ENCODE data around the gene MPPE1.
"Not testable (repeated sequence)": the region's sequence is repeated elsewhere in the genome, so short reads cannot be mapped to it uniquely, and the experiment has no call there.

MPPE1 gene

GRCh38 chr18:11857177-11857887 lies 50.8 kb downstream of the MPPE1 start:
- no peak for DNase-seq (ENCODE audit: low read depth)

GRCh38 chr18:11854554-11854953 lies 53.6 kb downstream of the MPPE1 start:
- DNase-seq (ENCODE audit: low read depth), result not testable (repeated sequence)

- DNase-seq (ENCODE audit: low read depth), result no peak
Observed at GRCh38 chr18:11851806-11852337, 56.2 kb downstream of the MPPE1 start.

- peak; percentile 62 for DNase-seq (ENCODE audit: low read depth)
Observed at GRCh38 chr18:11851146-11851805, 56.8 kb downstream of the MPPE1 start, which contains the start of gene CHMP1B. CHMP1B (plus strand) TSS chr18:11851413; CDS start chr18:11851512, 99 bp downstream.

- DNase-seq (ENCODE audit: low read depth), result no peak
Observed at GRCh38 chr18:11850821-11851145, 57.3 kb downstream of the MPPE1 start.

- no peak for DNase-seq (ENCODE audit: low read depth)
Observed at GRCh38 chr18:11849841-11850634, 58.1 kb downstream of the MPPE1 start.

- no peak for DNase-seq (ENCODE audit: low read depth)
Observed at GRCh38 chr18:11849279-11849678, 58.8 kb downstream of the MPPE1 start.

- no peak for DNase-seq (ENCODE audit: low read depth)
Observed at GRCh38 chr18:11847811-11848210, 60.3 kb downstream of the MPPE1 start.

- DNase-seq (ENCODE audit: low read depth), result no peak
Observed at GRCh38 chr18:11845654-11846053, 62.5 kb downstream of the MPPE1 start.

- DNase-seq (ENCODE audit: low read depth), result no peak
Observed at GRCh38 chr18:11844436-11844835, 63.7 kb downstream of the MPPE1 start.

GRCh38 chr18:11842562-11842961 lies 65.6 kb downstream of the MPPE1 start:
- DNase-seq (ENCODE audit: low read depth), result no peak

GRCh38 chr18:11840493-11840892 lies 67.6 kb downstream of the MPPE1 start:
- no peak for DNase-seq (ENCODE audit: low read depth)

GRCh38 chr18:11839556-11839955 lies 68.6 kb downstream of the MPPE1 start:
- no peak for DNase-seq (ENCODE audit: low read depth)

- DNase-seq (ENCODE audit: low read depth), result no peak
Observed at GRCh38 chr18:11834772-11835171, 73.3 kb downstream of the MPPE1 start.
